Measurements from ENCODE around the gene CELA1. TPM values are rescaled to one million over a fixed set of nuclear protein-coding genes. Genes with fewer than 3 reads are reported as not detected.

CELA1 gene
- total RNA-seq, 1 donor from 2014 or later = not detected

DNA sequence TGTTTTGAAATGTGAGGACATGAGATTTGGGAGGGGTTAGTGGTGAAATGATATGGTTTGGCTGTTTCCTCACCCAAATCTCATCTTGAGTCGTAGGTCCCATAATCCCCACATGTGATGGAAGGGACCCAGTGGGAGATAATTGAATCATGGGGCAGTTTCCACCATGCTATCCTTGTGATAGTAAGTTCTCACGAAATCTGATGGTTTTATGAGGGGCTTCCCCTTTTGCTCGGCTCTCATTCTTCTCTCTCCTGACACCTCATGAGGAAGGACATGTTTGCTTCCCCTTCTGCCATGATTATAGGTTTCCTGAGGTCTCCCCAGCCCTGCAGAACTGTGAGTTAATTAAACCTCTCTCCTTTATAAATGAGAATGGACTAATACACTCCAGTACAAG, 26.7 kb upstream of the CELA1 start:
- Mint-ChIP-seq H3K9me3 (no peaks in the 10 kb centered on the region), H3K4me1 (ENCODE audit: unreplicated experiment) (peaks cover 44% of the 10 kb centered on the region), H3K4me3 (no peak overlapping the region), H3K36me3 (peaks cover 17% of the 10 kb centered on the region), H3K27me3 (no peaks in the 10 kb centered on the region), H3K27ac (no peak overlapping the region)
- TF ChIP-seq, protein P1, sequence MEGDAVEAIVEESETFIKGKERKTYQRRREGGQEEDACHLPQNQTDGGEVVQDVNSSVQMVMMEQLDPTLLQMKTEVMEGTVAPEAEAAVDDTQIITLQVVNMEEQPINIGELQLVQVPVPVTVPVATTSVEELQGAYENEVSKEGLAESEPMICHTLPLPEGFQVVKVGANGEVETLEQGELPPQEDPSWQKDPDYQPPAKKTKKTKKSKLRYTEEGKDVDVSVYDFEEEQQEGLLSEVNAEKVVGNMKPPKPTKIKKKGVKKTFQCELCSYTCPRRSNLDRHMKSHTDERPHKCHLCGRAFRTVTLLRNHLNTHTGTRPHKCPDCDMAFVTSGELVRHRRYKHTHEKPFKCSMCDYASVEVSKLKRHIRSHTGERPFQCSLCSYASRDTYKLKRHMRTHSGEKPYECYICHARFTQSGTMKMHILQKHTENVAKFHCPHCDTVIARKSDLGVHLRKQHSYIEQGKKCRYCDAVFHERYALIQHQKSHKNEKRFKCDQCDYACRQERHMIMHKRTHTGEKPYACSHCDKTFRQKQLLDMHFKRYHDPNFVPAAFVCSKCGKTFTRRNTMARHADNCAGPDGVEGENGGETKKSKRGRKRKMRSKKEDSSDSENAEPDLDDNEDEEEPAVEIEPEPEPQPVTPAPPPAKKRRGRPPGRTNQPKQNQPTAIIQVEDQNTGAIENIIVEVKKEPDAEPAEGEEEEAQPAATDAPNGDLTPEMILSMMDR (conservative IDR thresholded peaks at IDR 0.05) = no peak
- no peak for DNase-seq (ENCODE audit: extremely low spot score, unreplicated experiment)

- peaks cover 36% of the 10 kb centered on the region for H3K4me1 Mint-ChIP-seq (ENCODE audit: unreplicated experiment)
- H3K27ac Mint-ChIP-seq = peak overlapping the region; percentile 85
- no peak for DNase-seq (ENCODE audit: extremely low spot score, unreplicated experiment)
- H3K36me3 Mint-ChIP-seq = peaks cover 10% of the 10 kb centered on the region
- no peaks in the 10 kb centered on the region for H3K9me3 Mint-ChIP-seq
- H3K27me3 Mint-ChIP-seq = no peaks in the 10 kb centered on the region
- TF ChIP-seq, protein P1 (conservative IDR thresholded peaks at IDR 0.05) = no peak
- no peak overlapping the region for H3K4me3 Mint-ChIP-seq
These were observed 25.5 kb upstream of the CELA1 start for GRCh38 chr12:51372021-51372420.

- Mint-ChIP-seq H3K9me3 (no peaks in the 10 kb centered on the region), H3K27me3 (no peaks in the 10 kb centered on the region), H3K27ac (peak overlapping the region; percentile 85), H3K4me3 (peak overlapping the region; percentile 29), H3K36me3 (peaks cover 10% of the 10 kb centered on the region), H3K4me1 (ENCODE audit: unreplicated experiment) (peaks cover 36% of the 10 kb centered on the region)
- TF ChIP-seq, protein P1 (conservative IDR thresholded peaks at IDR 0.05) = no peak
- no peak for DNase-seq (ENCODE audit: extremely low spot score, unreplicated experiment)
These were observed 24.9 kb upstream of the CELA1 start for GRCh38 chr12:51371295-51371953.

DNA sequence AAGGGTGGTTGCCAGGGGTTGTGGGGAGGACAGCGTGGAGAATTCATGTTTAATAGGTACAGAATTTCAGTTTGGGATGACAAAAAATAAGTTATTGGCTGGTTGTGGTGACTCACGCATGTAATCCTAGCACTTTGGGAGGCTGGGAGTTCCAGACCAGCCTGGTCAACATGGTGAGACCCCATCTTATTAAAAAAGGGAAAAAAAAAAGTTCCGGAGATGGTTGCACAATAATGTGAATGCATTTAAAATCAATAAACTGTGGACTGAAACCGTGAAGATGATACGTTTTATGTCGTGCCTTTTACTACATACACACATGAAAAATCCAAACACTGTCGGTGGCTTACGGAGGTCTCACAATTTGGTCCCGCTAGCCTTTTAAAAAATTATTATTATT, 24.2 kb upstream of the CELA1 start:
- no peak for DNase-seq (ENCODE audit: extremely low spot score, unreplicated experiment)
- Mint-ChIP-seq H3K9me3 (no peaks in the 10 kb centered on the region), H3K4me1 (ENCODE audit: unreplicated experiment) (peaks cover 36% of the 10 kb centered on the region), H3K36me3 (peaks cover 10% of the 10 kb centered on the region), H3K27me3 (no peaks in the 10 kb centered on the region), H3K27ac (no peak overlapping the region), H3K4me3 (no peak overlapping the region)
- TF ChIP-seq, protein P1 (conservative IDR thresholded peaks at IDR 0.05) = no peak

DNA sequence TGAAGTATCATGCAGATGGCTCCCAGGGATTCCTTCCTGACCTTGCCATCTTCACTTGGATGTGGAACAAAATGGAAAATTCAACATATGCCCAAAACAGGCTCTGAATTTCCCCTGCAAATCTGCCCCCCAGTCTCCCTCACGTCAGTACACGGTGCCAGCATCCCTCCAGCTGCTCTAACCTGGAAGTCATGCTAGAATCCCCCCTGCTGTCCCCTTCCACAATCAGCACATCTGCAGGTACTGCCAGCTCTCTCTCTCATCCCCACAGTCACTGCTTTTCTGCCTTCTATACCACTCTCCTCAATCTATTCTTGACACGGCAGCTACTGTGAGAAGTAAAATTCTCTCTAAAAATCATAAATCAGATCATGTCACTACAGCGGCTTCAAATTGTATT, 23.1 kb upstream of the CELA1 start:
- H3K27ac Mint-ChIP-seq = peak overlapping the region; percentile 20
- H3K4me1 Mint-ChIP-seq (ENCODE audit: unreplicated experiment) = peaks cover 33% of the 10 kb centered on the region
- H3K9me3 Mint-ChIP-seq = no peaks in the 10 kb centered on the region
- H3K4me3 Mint-ChIP-seq = no peak overlapping the region
- DNase-seq (ENCODE audit: extremely low spot score, unreplicated experiment) = no peak
- peaks cover 7% of the 10 kb centered on the region for H3K36me3 Mint-ChIP-seq
- no peaks in the 10 kb centered on the region for H3K27me3 Mint-ChIP-seq
- TF ChIP-seq, protein P1 (conservative IDR thresholded peaks at IDR 0.05) = no peak
